ENCODE results near the gene SERBP1.
"Not testable (repeated sequence)": the region's sequence is repeated elsewhere in the genome, so short reads cannot be mapped to it uniquely, and the experiment has no call there.

Gene SERBP1

GRCh38 chr1:67405473-67406245 lies 24.5 kb downstream of the SERBP1 start:
- ChIA-PET POLR2A (interaction anchor here (1.2 kb wide), 1 partner anchor 24 kb away, joined by 3 read pairs; the partner anchor contains the start of gene SERBP1), CTCF (interaction anchor here (2.0 kb wide), 1 partner anchor 13 kb away, joined by 5 read pairs; no protein-coding TSS in a partner anchor)
- no peak for DNase-seq (ENCODE audit: extremely low spot score)
- TF ChIP-seq CTCF (IDR thresholded peaks at IDR 0.05; ENCODE audit: control extremely low read depth, extremely low read depth, low read depth, missing control alignments) = no peak

- DNase-seq (ENCODE audit: extremely low spot score) = no peak
Observed at GRCh38 chr1:67404212-67404620, 26.0 kb downstream of the SERBP1 start.

DNA sequence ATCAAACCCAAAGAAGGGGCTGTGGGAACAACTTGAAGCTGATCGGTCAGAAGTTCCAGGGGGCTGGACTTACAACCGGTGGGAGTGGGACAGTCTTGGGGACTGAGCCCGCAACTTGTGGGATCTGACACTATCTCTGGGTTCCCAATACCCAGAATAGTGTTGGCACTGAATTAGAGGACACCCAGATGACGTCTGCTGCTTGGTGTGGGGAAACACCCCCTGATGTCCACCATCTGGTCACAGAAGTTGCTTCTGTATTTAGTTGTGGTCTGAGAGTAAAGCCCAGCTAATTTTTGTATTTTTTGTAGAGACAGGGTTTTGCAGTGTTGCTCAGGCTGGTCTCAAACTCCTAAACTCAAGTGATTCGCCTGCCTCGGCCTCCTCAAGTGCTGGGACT lies 28.8 kb downstream of the SERBP1 start:
- ChIA-PET CTCF (interaction anchor here (1.0 to 1.8 kb wide), 2 partner anchors 160 to 188 kb away, joined by 4 to 7 read pairs; no protein-coding TSS in a partner anchor), POLR2A (no interaction called here)
- no peak for DNase-seq (ENCODE audit: extremely low spot score)
- no peak for TF ChIP-seq CTCF (IDR thresholded peaks at IDR 0.05; ENCODE audit: control extremely low read depth, extremely low read depth, low read depth, missing control alignments)

More at GRCh38 chr1:67404212-67404620, 26.0 kb downstream of the SERBP1 start:
- no peak for TF ChIP-seq CTCF (IDR thresholded peaks at IDR 0.05; ENCODE audit: control extremely low read depth, extremely low read depth, low read depth, missing control alignments)
- CTCF ChIA-PET = no interaction called here
- POLR2A ChIA-PET = no interaction called here

GRCh38 chr1:67400029-67400786 lies 30.0 kb downstream of the SERBP1 start:
- POLR2A ChIA-PET; DNase-seq (ENCODE audit: extremely low spot score): not testable (repeated sequence)
- CTCF ChIA-PET = interaction anchor here (0.7 to 1.0 kb wide), 2 partner anchors 14 to 55 kb away, joined by 3 read pairs; no protein-coding TSS in a partner anchor

DNA sequence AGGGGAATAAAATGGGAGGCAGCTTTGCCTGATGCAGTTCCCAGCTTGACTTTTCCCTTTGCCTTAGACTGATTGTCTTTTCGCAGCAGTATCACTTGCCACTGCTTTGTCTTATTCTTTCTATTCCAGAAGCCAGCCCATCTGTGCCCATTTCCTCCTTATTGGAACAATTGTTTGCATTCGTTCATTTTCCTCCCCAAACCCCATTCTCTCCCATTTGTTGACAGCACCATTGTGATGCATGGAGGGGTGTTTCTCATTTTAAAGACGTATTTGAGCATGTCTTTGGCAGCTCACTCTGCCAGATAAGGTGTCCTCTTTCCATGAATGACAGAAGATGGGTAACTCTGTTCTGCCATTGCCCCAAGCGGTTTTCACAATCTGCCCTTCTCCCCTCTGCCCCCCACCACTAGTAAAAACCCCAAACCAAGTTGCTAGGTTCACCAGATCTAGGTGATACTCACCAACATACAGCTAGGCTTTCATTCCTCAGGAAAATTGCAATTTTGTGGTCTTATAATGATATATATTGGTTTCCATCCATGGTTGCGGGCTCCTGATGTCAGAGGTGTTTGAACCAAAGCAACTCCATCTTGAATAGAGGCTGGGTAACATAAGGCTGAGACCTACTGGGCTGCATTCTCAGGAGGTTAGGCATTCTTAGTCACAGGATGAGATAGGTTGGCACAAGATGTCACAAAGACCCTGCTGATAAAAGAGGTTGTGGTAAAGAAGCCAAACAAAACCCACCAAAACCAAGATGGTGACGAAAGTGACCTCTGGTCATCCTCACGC lies 30.8 kb downstream of the SERBP1 start:
- ChIA-PET POLR2A (interaction anchor here (1.6 kb wide), 1 partner anchor 16 kb away, joined by 3 read pairs; no protein-coding TSS in a partner anchor), CTCF (interaction anchor here (0.7 to 1.1 kb wide), 3 partner anchors 8 to 185 kb away, joined by 3 read pairs; no protein-coding TSS in a partner anchor)
- no peak for DNase-seq (ENCODE audit: extremely low spot score)
- no peak for TF ChIP-seq CTCF (IDR thresholded peaks at IDR 0.05; ENCODE audit: control extremely low read depth, extremely low read depth, low read depth, missing control alignments)

GRCh38 chr1:67394548-67394947 lies 35.7 kb downstream of the SERBP1 start:
- TF ChIP-seq CTCF (IDR thresholded peaks at IDR 0.05; ENCODE audit: control extremely low read depth, extremely low read depth, low read depth, missing control alignments) = no peak
- POLR2A ChIA-PET = no interaction called here
- CTCF ChIA-PET = interaction anchor here (1.9 kb wide), 1 partner anchor 21 kb away, joined by 4 read pairs; no protein-coding TSS in a partner anchor
- DNase-seq (ENCODE audit: extremely low spot score) = no peak

All from GM10248 (cell line).